GM18511 (cell line): ENCODE measurements around the gene NDC1.

Experiments used
- ATAC-seq: cut with Tn5 transposase; IDR thresholded peaks from one replicate; pipeline ENCODE4 v1.9.1; 2021; ENCODE audit warnings: mild to moderate bottlenecking, moderate library complexity; ENCODE audit not compliant: unreplicated experiment

NDC1 gene

DNA sequence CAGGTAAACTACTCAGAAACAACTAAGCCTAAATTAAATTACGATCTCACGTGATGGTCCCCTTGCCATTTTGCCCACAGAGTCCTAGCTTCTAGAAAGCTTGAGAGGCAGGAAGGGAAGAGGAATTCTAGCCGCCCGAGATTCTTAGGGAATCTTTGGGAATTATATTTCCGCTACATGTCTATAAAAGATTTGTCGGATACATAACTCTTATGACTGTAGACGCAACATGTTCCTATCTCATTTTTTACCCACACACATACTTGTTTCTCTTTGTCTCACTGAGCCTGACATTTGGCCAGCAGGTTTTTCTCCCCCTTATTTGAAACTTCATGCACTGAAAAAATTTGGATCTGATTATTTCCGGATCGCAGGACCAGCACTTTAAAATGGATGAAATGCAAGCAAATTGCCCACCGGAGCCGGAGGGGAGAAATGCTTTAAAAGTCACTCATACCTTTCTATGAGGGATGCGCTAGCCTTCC lies 104.6 kb downstream of the NDC1 start:
- no peak for ATAC-seq

DNA sequence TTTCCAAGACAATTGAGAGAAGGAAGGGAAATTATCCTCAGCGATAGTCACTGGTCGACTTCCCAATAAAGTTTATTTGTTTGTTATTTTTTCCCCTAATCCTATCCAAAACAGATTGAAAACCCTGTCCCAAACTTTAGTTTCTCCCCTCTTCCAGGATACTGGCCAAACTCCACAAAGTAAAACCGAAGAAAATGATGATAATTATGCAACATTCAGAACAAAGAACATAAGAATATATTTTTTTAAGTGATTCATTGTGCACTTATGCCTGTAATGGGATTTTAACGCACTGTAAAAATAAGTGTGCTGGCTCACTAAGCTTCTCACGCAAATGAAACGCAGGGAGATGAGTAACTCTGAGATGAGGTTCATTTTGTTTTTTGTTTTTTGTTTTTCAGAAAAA lies 105.2 kb downstream of the NDC1 start:
- no peak for ATAC-seq

DNA sequence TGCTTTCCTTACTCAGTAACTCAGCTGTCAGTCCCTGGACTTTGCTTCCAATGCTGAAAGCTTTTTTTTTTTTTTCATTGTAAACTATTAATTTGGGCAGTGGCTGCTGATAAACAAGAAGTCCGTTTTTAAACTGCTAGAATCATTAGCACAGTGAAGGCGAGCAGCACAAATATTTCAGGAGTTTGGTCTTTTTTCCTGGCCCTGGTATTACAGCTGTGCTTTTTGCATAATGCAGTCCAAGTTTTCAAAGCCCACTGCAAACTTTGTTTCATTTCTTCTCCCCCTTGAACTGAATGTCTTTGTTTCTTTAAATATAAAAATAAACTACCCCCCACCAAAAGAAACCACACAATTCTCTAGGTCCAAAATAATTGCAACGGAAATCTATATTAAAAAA lies 105.7 kb downstream of the NDC1 start:
- ATAC-seq, result no peak

DNA sequence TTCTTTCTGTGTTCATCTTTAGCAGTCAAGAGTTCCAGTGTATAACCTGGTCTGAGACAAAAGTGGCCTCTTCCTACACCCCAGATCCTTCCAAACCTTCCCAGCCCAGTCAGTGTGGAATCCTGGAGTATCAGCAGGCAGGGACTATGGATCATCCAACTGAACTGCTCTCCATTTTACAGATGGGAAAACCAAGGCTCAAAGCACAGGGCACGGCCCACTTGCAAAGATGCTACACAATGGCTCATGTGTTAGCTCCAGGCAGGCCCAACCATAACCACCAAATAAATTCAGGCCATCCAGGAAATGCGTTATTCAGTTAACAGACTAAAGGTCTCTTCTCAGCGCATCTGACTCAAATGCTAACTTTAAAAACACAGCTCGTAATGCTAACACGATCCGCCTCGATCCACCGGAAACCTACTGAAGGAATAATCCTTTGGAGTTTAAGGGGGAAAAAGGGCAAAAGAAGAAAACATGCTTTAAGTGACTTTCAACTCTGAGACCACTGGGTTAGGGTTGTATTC lies 106.3 kb downstream of the NDC1 start:
- no peak for ATAC-seq

DNA sequence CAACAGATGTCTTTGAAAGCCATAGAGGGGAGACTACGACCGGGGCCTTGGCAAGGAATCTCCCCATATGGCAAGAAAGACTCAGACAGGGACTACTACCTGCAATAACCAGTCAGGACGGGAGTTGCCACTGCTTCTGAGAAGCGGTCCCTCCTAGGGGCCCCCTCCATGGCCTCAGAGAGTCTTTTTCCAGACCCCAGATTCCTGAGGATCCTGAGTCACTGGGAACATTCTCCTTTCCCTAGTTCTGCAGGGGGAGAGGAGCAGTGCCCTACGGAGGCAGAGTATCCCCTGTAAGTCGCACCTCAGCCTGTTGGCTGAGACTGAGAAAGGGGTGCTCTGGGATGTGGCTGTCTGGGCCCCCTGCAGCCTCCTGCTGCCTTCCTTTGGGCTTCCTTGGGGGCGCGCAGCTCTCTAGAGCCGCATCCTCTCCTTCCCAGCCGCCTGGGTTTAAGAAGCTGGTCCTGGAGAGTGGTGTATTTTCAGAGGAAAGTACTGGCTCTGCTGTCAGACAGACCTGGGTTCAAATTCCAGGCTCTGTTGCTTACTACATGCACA lies 107.0 kb downstream of the NDC1 start:
- no peak for ATAC-seq

DNA sequence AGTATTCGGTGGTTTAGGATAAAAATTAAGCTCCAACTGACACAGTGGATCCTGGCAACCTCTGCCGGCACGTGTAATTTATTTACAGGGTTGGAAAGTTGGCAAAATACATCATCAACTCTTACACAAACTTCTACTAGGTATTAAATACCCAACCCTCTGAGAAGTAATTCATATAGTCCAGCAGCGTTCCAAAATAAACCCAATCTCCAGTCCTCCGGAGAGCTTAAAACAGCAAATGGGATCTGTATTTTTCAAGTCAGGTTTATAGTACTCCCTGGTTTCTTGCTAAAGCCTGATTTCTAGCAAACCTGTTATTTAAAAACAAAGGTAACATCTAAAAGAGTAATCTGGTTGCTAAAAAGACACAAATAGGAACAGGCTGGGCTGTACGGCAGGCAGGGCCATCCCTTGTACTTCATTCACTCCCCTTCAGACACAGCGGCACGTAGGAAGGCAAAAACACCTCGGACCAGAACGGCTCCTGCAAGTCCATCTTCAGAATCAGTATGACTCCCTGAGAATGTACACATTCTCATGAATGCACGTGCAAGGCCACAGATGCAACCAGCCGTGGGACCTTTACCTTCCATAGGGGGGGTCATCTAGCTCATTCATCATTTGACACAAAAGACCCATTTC lies 107.8 kb downstream of the NDC1 start:
- ATAC-seq, result no peak

DNA sequence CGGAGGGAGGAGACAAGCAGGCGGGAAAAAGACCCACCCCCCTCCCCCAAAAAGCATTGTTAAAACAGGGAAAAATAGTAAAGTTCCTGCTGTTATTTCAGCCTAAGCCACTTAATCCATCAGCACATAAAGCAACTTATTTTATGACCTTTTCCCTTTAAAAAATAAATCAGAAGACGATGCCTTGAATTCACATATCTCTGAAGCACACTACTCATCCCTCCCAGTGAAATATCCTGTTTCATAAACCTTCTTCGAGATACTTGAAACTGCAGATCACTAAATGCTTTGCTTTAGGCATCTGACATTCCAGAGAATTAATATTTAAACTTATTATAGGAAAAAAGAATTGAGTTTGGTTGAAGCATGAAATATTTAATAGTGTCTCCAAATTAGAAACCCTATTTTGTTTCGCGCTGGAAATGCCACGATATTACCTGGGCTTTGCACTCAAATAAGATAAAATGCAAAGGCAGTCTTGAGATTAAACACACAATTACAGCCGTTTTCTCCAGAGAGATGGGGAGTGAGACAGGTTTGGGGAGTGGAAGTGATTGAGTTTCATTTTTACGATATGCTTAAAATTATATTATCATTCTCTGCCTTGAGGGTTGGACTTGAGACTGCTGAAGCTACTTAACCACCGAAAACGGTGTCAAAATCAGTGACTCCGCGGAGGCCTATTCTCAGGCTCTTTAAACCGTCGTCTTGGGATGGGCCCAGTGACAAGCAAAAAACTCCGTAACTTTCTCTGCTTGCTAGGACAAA lies 108.5 kb downstream of the NDC1 start:
- no peak for ATAC-seq

DNA sequence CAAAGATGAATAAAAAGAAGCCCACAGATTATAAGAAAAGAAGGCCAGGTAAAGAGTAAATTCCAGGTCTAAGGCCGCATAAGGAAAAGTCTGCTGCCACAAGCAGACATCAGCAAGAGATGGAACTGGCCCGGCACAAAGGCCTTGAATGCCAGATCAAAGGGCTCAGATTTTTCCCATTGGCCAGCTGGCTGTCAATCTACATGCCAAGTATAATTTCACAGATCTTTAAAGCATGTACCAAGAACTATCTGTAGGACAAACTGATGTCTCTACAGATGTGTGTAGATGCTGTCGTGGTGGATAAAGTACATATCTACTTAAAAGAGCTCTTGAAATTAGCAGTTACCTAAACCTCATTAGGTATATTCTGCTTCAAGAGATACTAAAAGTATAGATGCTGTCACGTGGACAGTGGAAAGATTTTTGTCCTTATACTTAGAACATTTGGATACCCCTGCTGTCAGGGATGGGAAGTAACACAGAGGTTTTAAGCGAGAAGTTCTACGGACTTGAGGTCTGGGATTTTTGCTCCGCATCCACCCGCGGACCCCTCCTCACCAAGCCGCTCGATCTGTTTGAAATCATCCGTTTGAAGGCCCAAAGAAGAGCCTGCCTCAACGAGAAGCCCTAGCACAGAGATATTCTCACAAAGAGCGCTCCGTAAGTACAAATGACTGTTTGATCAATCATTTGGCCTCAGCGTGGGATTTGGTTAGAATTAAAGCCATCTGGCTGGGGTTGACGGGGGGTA lies 109.2 kb downstream of the NDC1 start:
- ATAC-seq, result no peak

DNA sequence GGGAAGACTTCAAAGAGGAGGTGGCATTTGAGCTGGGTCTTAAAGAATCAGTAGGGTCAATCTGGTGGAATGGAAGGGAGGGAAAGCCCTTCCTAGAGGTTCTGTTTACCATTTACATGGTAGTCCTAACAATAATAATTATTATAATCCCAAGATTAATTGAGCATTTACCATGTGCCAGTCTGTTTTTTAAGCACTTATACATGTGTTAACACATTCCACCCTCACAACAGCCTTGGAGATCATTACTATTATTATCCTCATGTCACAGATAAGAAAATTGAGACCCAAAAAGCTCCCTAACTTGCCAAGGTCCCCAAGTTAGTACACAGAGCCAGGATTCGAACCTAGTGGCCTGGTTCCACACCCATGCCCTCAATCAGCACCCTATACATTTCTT lies 109.9 kb downstream of the NDC1 start:
- no peak for ATAC-seq

DNA sequence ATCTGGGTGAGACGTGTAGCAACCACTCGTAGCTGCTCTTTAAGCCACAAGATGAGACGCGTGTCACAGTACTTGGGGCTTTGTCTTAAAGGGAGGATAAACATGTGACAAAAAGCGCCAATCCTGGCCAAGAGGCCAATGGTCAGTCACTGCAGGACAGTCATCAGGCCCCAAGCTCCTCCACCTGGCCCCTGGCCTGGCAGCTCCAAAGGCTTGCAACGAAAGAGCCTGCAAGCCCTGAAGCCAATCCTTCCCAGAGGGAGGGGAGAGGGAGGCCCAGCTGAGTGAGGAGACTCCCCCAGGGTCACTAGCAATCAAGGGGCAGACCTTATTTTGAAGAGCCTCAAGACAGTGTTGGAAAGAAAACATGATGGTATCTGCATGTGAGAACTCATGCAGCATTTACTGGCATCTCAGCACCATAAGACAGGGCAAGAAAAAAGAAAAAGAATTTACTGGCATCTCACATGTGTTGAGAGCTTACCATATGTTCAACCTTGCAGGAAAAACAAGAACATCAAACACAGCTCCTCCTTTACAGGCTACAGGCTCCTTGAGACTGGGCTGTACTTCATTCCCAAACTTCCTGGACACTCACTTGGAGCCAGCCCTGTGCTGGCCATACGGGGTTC lies 110.5 kb downstream of the NDC1 start:
- no peak for ATAC-seq

DNA sequence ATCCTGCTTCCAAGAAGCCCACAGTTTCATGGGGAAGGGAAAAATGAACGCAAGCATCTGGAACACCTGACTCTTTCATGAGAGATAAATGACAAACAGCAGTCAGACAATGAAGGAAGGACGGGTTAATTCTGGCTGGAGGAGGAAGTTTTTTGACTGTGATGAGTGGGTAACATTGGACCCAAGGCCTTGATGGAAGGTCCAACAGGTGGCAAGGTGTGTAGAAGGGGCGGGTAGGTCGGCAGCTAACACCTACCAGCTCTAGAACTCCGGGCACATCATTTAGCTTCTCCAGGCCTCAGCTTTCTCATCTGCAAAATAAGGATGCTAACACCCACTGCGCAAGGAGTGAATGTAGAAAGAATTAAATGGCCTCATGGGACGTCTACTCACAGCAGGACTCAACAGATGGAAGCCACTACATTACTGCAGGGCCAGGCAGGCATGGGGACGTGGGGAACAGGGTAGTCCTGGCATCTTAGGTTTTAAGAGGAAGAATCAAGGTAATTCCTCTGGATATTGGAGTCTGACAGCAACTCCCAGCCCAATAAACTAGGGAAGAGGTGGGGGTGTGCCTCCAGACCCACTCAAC lies 112.0 kb downstream of the NDC1 start:
- no peak for ATAC-seq

DNA sequence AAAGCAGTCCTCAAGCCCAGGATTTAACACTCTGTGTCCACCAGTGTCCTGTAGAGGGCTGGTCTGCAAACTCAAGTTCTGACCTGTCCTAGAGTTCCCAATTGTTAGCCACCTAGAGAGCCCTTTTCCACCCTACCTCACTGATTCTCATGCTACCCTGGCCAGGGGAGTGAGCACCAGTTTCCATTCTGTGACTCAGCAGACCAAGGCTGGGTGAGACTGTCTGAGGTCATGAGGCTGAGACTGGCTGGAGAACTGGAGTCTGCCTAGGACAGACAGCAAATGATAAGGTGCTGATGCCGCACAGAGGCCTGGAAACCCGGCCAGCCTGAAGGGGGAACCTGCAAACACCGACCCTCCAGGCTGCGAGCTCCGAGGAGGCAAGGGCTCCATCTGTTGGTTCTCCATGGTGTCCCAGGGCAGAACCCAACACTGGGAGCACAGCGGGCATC lies 112.8 kb downstream of the NDC1 start:
- ATAC-seq, result no peak

DNA sequence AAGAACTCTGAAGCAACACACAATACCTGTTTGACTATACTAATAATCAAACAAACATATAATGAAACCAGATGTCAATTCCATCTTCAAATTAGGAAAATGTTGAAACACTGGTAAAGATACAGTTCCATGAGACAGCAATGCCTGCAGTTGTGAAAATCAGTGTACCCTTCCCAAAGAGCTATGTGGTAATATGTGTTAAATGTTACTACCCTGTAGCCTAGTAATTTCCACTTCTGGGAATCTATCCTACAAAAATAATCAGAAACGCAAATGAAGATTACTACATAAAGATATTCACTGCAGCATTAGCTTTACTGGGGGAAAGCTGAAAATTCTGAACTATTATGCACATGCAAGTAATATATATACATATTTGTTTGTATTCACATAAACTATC lies 116.1 kb downstream of the NDC1 start:
- ATAC-seq, result no peak

DNA sequence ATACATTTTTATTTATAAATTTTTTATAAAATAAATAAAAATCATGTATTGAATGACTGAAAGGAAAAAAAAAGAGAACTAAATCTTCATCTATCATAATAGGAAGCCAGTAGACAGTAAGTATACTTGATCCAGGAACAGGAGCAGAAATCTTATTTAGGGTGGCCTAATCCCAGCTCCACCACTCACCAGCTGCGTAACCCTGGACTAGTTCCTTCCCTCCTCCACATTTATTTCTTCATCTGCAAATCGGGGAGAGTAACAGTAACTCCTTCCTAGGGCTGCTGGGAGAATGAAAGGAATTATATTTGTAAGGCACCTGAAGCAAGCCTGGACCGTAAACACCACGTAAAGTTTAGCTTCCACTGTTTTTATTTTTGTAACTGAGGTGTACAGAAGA lies 117.0 kb downstream of the NDC1 start:
- ATAC-seq, result no peak

DNA sequence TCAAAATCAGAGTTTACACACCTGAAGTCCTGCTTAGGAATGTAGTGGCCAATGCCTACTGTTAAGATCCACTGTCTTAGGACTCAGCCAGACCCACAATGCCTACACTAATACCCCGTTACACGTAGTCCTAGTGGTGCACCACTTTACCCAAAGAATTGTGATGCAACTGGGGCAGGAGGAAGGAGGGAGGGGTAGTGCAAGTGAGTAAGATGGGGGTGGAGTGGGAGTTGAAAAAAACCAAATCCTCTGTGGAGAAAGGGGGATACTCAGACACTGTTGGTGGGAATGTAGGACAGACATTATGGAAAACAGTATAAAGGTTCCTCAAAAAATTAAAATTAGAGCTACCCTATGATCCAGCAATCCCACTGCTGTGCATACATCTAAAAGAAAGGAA lies 118.6 kb downstream of the NDC1 start:
- no peak for ATAC-seq

DNA sequence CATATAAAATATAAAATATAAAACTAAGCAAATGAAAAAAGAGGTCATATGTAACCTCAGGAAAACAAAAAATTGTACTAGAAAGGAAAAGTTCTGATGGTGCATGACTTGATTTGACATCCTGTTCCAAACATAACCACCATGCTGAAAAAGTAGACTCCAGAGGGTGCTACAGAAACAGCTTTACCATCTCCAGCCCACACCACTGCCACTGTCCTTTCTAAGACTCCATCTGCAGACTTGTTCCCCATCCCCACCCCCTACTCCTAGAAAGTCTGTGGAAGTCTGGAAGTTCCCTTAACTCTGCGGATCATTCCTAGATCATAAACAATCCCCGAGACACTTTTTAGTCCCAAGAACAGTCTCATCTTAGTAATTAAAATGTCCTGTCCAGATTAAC lies 119.7 kb downstream of the NDC1 start:
- ATAC-seq, result no peak

DNA sequence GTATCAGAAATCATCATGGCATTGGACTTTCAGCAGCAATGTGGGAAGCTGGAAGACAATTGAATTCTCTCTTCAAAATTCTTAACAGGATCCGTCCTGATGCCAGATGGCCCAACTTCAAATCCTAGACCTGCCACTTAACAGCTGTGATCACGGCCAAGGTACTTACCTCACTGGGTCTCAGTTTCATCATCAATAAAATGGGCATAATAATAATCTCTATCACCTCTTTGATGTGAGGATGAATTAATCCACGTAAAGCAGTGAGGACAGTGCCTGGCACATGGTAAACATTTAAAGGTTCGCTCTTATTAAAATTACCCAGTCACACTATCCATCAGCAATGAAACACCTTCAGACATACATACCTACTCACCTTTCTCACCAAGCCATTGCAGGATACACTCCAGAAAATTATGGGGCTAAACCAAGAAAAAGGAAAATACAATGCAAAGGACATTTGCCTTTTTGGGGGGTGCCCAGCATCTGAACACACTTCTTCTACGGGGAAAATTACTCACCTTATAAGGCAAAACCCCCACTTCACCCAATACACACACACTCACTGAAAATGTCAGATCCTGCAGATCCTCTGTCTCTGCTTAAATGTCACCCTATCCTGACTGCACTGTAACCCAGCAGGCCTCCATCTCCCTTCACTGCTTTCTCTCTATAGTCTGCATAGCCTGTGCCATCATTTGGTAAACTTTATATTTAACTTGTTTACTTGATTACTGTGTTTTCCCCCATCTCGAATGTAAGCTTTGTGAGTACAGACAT lies 120.9 kb downstream of the NDC1 start:
- no peak for ATAC-seq

DNA sequence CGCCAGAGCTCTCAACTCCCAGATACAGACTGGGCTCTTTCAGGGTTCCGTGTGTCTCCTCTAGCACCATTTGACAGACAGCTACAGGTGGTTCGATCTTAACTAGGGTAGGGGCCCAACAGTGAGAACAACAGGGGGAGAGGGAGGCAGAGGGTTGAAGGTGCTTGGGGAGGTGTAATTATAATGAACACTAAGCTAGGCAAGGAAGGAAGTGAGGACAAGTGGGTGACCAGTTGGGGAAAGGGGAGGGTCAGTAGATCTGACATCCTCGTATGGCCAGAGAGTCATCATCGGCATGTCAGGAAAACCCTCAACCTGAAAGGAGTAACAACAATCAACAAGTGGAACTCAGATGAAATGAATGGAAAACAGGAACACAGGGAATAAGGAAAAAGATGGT lies 121.9 kb downstream of the NDC1 start:
- ATAC-seq, result no peak

DNA sequence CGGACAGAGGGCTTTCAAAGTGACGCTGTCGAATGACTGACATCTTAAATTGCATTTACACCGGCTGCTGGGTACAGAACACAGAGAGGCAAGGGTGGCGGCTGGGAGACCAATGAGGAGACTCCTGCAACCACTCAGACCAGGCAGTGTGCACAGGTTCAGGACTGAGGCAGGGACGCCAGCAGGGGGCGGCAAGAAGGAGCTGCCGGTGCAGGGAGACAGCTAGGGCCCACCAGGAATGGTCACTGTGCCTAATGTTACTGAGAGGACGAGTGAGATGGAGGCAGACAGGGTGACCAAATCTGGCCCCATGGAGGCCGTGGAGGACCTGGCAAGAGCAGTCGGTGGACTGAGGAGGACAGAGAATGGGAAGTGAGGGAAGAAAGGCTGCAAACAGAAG lies 122.6 kb downstream of the NDC1 start:
- no peak for ATAC-seq
